ENCODE measurements around the gene NEB. TPM values are rescaled to one million over a fixed set of nuclear protein-coding genes. Genes with fewer than 3 reads are reported as not detected.

NEB gene
- polyA plus RNA-seq, 2 of the 4 experiments (the other 2 are of a cell fraction) = 0.67 to 4.4 TPM

DNA sequence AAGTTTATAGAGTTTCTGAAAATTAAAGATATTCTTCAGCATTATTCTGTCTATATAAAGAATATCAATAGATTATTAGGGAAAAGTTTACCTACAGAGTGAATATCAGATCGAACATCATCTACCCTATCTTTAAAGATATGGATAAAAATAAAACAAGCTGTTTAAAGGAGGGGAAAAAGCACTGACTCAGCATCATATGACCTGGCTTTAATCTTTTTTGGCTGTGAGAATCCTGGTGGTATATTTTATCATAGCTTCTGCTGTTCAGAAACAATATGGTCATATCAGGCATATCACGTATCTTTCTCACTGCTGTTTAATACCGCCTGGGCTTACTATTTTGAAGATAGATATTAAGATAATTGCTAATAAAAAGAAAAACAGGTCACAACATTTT, 80.2 kb downstream of the NEB start:
- ChIA-PET CTCF (interaction anchor here (0.8 kb wide), 1 partner anchor 18 kb away, joined by 4 read pairs; no protein-coding TSS in a partner anchor), POLR2A (no interaction called here)
- WGBS (ENCODE audit: missing lambda C conversion rate) = 61% methylated on average over 3 of the region's 3 CpGs
- Histone ChIP-seq H3K9me3 (no peaks in the 10 kb centered on the region), H3K4me3 (no peak overlapping the region), H3K4me1 (no peaks in the 10 kb centered on the region), H3K4me2 (no peak overlapping the region), H3K27ac (no peak overlapping the region)
- TF ChIP-seq RARB (CRISPR knock-in tag; IDR thresholded peaks at IDR 0.05) = no peak
- no peak for TF ChIP-seq HOXB5 (CRISPR knock-in tag; IDR thresholded peaks at IDR 0.05)
- TF ChIP-seq ELK1 (IDR thresholded peaks at IDR 0.05; ENCODE audit: low read depth, low read length) = no peak
- no peak for TF ChIP-seq POLR2A (IDR thresholded peaks at IDR 0.05; ENCODE audit: low read length)
- peak; percentile 71 for TF ChIP-seq MAFK (IDR thresholded peaks at IDR 0.05; ENCODE audit: partially characterized antibody)
- FAIRE-seq (no peak), DNase-seq (ENCODE audit: low read depth in 1 of 2, low spot score in 1 of 2) (no peak), ATAC-seq (no peak)

DNA sequence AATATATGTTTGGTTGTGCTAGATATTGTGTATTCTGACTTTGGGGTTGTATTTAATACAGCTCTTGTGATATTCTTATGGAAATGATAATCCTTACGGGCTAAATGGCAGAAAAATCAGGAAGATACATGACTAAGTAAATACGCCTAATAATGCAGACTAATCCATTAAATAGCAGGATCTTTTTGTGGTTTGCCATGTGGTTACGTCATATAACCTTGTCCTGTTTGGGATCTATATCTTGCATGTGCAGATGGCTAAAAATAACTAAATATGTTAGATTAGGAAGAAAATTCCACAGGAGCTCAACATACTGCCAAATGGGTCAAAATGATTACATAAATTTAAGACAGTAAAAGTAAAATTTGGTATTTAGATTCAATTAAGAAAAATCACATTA, 83.0 kb downstream of the NEB start:
- Histone ChIP-seq H3K4me3 (no peak overlapping the region), H3K4me2 (no peak overlapping the region), H3K9me3 (no peaks in the 10 kb centered on the region), H3K4me1 (no peaks in the 10 kb centered on the region), H3K27ac (no peak overlapping the region)
- no peak for ATAC-seq
- ChIA-PET POLR2A (no interaction called here), CTCF (interaction anchor here (0.9 to 1.4 kb wide), 2 partner anchors 10 to 14 kb away, joined by 3 read pairs; no protein-coding TSS in a partner anchor)
- DNase-seq (ENCODE audit: low read depth in 1 of 2, low spot score in 1 of 2) = no peak
- no peak for TF ChIP-seq SREBF2 (IDR thresholded peaks at IDR 0.05)
- no peak for TF ChIP-seq ZFP36 (IDR thresholded peaks at IDR 0.05; ENCODE audit: borderline replicate concordance, partially characterized antibody)
- no peak for TF ChIP-seq ESRRA (IDR thresholded peaks at IDR 0.05; ENCODE audit: borderline replicate concordance, low read length)
- no peak for TF ChIP-seq REST (IDR thresholded peaks at IDR 0.05)
- TF ChIP-seq ZNF302 (CRISPR knock-in tag; IDR thresholded peaks at IDR 0.05) = no peak
- TF ChIP-seq SMC3 (IDR thresholded peaks at IDR 0.05) = no peak
- TF ChIP-seq, protein P1, sequence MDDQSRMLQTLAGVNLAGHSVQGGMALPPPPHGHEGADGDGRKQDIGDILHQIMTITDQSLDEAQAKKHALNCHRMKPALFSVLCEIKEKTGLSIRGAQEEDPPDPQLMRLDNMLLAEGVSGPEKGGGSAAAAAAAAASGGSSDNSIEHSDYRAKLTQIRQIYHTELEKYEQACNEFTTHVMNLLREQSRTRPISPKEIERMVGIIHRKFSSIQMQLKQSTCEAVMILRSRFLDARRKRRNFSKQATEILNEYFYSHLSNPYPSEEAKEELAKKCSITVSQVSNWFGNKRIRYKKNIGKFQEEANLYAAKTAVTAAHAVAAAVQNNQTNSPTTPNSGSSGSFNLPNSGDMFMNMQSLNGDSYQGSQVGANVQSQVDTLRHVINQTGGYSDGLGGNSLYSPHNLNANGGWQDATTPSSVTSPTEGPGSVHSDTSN (IDR thresholded peaks at IDR 0.05) = no peak
- no peak for TF ChIP-seq HOXB5 (CRISPR knock-in tag; IDR thresholded peaks at IDR 0.05)
- TF ChIP-seq PHF8 (IDR thresholded peaks at IDR 0.05; ENCODE audit: borderline replicate concordance, low read depth) = no peak
- TF ChIP-seq RAD21 (conservative IDR thresholded peaks at IDR 0.05 in 1 of 2, IDR thresholded peaks at IDR 0.05 in 1 of 2) = no peak
- no peak for TF ChIP-seq HES2 (IDR thresholded peaks at IDR 0.05)
- no peak for TF ChIP-seq HDAC2 (IDR thresholded peaks at IDR 0.05)
- TF ChIP-seq RCOR1 (IDR thresholded peaks at IDR 0.05; ENCODE audit: low read depth, low read length) = no peak
- no peak for TF ChIP-seq NR3C1 (IDR thresholded peaks at IDR 0.05)
- no peak for TF ChIP-seq JUNB (IDR thresholded peaks at IDR 0.05)
- no peak for TF ChIP-seq E2F6 (IDR thresholded peaks at IDR 0.05; ENCODE audit: borderline replicate concordance, low read depth)
- FAIRE-seq = no peak
- 78% methylated on average over 3 of the region's 3 CpGs for WGBS (ENCODE audit: missing lambda C conversion rate)
